H1 (cell line): ENCODE results near the gene CCBE1.

Experiments used
- RFX5 ChIP-seq: IDR thresholded peaks from 2 replicates; pipeline ENCODE4 v1.6.1; 2011; ENCODE audit warnings: low read depth, low read length, improper control_type of control experiment, borderline replicate concordance
- SRF ChIP-seq: IDR thresholded peaks from 2 replicates; pipeline ENCODE4 v1.6.1; 2011; ENCODE audit warnings: mild to moderate bottlenecking, low read depth, low read length, moderate library complexity
- TAF1 ChIP-seq: IDR thresholded peaks from 2 replicates; pipeline ENCODE4 v1.6.1; 2011; ENCODE audit warnings: mild to moderate bottlenecking, low read depth, low read length
- TF ChIP-seq, protein P1 (sequence below), 3 experiments: IDR thresholded peaks; 1 replicate in 2 of 3; 2 replicates in 1 of 3; pipeline versions ENCODE4 v1.5.1 to v1.6.1; 2011; ENCODE audit warnings: low read length in 3 of 3, mild to moderate bottlenecking in 3 of 3, inconsistent platforms in 2 of 3, low read depth in 1 of 3, moderate library complexity in 1 of 3; ENCODE audit not compliant: insufficient read depth in 1 of 3; ENCODE audit errors: control extremely low read depth in 1 of 3

DNA sequence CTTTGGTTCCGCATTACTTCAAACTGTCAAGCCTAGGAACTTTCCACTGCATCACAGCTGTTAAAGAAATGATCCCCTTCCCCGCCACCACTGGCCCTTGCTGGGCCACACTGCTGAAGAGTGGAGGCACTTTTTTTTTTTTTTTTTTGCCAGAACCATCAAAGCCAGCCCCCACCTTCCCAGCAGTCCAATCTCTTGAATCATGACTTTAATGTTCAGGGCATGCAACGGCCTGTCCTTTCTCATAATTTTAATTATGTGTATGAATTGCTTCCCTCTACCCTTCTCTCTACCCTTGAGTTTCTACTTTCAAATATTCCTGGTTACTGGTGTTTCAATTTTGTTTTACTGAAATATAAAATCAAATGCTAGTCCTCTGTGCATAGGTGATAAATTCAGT, 236.1 kb downstream of the CCBE1 start:
- TF ChIP-seq RFX5 = no peak
- no peak for TF ChIP-seq TAF1
- TF ChIP-seq, protein P1, sequence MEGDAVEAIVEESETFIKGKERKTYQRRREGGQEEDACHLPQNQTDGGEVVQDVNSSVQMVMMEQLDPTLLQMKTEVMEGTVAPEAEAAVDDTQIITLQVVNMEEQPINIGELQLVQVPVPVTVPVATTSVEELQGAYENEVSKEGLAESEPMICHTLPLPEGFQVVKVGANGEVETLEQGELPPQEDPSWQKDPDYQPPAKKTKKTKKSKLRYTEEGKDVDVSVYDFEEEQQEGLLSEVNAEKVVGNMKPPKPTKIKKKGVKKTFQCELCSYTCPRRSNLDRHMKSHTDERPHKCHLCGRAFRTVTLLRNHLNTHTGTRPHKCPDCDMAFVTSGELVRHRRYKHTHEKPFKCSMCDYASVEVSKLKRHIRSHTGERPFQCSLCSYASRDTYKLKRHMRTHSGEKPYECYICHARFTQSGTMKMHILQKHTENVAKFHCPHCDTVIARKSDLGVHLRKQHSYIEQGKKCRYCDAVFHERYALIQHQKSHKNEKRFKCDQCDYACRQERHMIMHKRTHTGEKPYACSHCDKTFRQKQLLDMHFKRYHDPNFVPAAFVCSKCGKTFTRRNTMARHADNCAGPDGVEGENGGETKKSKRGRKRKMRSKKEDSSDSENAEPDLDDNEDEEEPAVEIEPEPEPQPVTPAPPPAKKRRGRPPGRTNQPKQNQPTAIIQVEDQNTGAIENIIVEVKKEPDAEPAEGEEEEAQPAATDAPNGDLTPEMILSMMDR (IDR thresholded peaks at IDR 0.05; ENCODE audit: control extremely low read depth in 1 of 3, insufficient read depth in 1 of 3, low read depth in 1 of 3, low read length in 3 of 3) = no peak
- TF ChIP-seq SRF = no peak
